Measurements from ENCODE around the gene CAP2.

Gene CAP2

DNA sequence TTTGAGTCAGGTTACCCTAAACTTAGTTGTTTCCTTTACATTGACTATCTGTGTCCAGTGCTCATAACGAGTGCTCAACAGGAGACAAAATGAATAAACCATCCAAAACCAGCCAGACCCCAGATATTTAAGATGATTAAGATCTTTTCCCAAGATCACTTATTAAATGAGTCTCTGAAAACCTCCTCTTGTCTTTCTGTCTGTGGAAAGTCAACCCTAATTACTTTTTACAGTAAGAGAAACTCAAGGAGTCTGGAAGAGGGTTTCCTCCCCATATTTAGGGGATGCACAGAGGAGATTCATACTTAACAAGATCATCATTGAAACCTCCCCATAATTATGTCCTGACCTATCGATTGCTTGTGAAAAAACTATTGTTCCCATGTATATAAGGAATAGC, 84.0 kb downstream of the CAP2 start:
- DNase-seq, result no peak

DNA sequence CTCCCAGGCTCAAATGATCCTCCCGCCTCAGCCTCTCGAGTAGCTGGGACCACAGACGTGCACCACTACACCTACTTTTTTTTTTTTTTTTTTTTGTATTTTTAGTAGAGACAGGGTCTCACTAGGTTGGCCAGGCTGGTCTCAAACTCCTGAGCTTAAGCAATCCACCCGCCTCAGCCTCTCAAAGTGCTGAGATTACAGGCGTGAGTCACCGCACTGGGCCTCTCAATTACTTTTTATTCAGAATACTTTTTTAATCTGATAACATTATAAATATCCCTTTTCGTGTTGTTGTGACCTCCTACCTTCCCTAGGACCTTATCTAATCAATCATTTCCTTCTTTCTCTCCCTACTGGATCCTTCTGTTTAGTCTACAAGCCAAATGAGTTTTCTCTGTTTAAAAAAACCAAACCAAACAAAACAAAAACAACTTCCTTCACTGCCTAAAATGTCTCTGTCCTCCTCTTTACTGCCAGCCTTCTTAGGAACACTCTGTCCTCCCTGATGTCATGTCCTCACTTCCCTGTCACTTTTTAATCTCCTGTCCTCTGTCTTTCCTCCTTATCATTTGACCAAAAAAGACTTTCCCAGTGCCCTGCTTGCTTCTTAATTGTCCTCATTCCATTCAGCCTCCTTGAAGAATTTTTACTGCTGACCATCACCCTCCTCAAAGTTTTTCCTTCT, 85.0 kb downstream of the CAP2 start:
- DNase-seq, result no peak

DNA sequence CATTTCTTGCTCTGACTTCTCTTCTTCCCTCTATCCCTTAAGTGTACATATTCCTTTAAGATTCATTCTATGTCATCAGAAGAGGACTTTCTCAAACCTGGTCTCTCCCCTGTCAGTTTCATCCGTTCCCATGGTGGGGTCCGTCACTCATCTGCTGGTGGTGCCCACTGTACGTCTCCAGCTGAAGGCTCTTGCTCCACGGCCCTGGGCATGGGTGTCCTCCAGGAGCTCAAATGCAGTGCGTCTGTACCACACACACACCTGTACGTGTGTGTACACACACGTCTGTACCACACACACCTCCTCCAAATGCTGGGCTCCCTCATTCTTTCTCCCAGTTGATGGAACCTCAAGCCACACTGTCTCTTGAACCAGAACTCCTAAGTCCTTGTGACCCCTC, 85.6 kb downstream of the CAP2 start:
- no peak for DNase-seq

GRCh38 chr6:17480476-17480875, 87.1 kb downstream of the CAP2 start:
- DNase-seq, result no peak

DNA sequence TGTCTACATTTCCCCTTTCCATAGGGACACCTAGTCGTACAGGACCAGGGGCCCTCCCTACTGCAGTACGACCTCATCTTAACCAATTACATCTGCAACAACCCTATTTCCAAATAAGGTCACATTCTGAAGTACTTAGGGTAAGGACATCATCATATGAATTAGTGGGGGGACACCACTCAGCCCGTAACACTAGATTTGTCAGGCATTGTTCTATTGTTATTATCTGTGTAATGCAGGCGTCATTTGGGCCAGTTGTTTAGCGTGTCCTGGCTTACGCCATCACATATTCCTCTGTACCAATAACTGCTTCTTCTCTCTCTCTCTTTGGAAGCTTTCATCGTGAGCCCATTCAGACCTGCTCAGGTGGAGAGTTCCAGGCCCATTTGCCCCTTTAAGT, 89.3 kb downstream of the CAP2 start:
- no peak for DNase-seq

- no peak for DNase-seq
Observed at GRCh38 chr6:17483391-17484016, 90.1 kb downstream of the CAP2 start.

DNA sequence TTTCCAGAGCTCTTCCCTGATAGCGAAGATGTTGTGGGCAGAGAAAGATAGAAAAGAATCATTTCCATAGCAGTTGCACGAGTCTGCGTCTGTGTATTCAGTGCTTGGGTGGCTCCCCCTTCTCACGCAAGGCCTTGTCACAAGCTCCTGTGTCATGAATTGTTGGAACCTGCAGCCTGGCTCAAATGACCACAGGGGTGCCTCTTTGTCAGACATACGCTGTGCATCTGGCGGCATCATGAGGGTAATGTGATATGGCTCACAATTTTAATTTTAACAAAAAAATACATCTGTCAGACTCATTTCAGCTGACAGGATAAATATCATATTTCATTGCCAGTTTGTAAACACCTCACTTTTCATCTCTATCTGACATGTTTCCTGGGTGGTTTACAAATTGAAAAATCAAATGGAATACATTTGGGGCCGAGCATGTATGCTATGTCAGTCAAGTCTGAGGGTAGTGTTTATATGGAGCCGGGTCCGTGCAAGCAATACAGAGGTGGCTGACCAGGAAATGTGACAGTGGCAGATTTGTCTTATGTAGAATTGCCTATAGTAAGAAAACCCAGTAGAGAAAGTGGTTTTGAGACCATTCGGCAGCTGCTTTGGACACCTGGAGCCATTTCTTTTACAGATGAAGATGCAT, 90.9 kb downstream of the CAP2 start:
- no peak for DNase-seq

- no peak for DNase-seq
Observed at GRCh38 chr6:17485181-17485580, 91.8 kb downstream of the CAP2 start.

GRCh38 chr6:17485946-17486345, 92.6 kb downstream of the CAP2 start:
- no peak for DNase-seq

DNA sequence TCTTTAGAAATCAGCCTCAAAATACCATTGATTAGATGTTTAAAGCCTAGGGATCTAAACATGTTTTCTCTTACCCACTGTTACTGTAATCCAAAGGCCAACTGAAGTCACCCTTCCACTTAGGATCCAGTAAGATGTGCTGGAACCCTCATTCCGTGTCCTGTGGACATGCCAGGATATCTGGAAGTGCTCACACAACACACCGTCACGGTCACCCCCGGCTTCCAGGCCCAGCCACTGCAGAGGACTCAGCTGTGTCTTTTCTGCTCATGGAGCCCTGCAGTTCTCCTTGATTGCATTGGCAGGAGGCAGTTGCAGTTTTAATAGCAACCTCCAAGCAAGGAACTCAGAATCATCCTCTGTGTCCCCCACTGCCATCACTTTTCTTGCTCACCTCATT, 93.3 kb downstream of the CAP2 start:
- no peak for DNase-seq

- DNase-seq, result no peak
Observed at GRCh38 chr6:17490724-17491123, 97.3 kb downstream of the CAP2 start.

DNA sequence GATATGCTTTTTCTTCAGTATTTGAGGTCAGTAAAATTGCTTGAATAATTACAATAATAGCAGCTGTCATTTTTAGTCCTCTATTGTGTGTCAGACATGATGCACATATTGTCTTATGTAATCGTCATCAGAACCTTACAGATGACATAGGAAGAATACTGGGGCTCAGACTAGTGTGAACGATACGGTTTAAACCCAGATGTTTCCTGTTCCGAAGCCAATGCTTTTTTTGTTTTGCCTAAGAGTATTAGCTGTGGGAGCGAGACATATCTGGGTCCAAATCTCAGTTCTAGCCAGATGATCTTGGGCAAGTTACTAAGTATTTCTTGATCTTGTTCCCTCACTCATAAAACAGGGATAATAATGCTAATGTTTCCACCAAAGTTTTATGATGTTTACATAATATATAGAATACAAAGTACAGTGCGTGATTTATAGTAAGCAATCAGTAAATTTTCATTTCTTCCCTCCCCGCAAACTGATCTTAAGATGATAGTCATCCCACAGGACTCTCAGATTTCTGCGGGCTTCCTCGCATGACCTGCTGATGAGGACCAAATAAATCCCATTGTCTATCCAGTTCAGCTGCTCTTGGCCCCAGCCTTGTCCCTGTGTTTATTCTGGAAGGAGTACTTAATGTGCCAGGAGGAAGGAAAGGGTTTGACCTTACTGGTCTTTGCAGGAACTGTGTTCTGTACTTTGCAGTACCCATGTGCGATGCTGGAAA, 98.2 kb downstream of the CAP2 start:
- no peak for DNase-seq

DNA sequence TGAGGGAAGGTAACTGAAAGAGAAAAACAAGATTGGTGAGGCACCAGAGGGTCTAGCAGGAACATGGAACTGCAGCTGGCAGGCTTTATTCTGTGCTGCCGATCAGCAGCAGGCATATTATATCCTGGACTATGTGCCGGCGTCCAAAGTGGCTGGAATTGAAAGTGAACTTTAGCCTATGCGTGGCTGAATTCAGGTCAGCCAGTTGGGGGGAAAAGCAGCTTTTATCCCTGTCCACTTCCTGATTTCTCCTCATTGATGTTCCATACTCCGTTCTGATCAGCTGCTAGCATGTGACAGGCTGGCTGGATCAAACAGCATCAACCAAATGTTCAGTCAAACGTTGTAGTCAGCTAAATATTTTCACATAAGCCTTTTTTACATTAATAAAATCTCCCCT, 99.0 kb downstream of the CAP2 start:
- DNase-seq, result no peak

DNA sequence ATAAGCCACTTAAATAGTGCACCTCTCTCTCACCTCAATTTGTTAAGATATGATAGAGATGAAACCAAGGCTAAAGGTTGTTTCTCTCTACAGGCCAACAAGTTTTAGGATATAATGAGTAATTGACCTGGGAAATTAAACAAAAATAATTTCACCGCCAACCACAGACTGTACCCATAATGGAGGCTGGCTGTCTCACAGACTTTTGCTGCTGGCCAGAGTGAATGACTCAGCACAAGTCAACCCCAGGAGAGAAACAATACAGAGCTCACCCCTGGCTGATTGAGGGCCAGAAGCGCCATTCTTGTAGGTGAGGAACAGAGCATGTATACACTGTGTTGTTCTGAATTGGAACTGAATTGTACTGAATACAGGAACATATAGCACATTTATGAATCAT, 99.9 kb downstream of the CAP2 start:
- no peak for DNase-seq

- no peak for DNase-seq
Observed at GRCh38 chr6:17494177-17494576, 100.8 kb downstream of the CAP2 start.

DNA sequence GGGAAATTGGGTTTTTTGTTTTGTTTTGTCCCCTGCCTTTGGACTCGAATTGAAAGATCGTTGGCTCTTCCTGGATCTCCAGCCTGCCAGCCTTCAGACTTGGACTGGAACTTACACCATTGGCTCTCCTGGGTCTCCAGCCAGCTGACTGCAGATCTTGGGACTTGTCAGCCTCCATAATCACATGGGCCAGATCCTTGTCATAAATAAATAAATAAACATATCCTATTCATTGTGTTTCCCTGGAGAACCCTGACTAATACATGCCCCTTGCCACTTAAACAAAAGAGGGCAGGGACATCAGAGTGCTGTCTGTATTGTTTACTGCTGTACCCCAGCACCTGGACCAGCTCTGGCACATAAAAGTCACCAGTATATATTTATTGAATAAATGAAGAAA, 101.5 kb downstream of the CAP2 start:
- DNase-seq, result no peak

- DNase-seq, result no peak
Observed at GRCh38 chr6:17497535-17498095, 104.2 kb downstream of the CAP2 start.

DNA sequence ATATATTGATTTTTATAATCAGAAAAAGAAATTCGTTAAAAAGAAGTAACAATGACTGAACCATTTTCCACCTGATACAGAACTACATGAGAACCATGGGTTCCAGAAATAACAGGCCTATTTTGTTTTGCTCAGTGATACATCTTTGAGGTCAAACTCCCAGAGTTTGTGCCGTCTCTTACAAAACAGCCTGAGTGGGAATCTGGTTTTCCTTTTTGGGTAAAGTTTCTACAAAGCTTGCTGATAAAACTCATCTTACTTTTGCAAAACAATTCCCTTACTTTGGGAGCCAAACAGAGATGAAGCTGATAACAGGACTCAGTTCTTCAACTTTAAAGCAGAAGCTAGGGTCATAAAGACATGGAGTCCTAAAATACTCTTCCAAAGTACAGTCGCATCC, 108.0 kb downstream of the CAP2 start:
- DNase-seq, result no peak

GRCh38 chr6:17501982-17502704, 108.7 kb downstream of the CAP2 start:
- no peak for DNase-seq

DNA sequence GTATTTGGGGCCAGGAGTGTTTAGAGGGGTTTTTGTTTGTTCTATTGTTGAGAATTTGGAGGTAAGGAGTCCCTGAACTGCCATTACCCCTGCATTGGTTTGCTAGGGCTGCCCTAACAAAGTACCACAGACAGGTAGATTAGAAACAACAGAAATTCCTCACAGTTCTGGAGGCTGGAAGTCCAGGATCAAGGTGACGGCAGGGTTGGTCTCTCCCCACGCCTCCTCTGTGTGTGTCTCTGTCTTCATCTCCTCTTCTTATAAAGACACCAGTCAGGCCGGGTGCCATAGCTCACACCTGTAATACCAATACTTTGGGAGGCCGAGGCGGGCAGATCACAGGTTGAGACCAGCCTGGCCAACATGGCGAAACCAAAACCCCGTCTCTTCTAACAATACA, 109.7 kb downstream of the CAP2 start:
- no peak for DNase-seq

DNA sequence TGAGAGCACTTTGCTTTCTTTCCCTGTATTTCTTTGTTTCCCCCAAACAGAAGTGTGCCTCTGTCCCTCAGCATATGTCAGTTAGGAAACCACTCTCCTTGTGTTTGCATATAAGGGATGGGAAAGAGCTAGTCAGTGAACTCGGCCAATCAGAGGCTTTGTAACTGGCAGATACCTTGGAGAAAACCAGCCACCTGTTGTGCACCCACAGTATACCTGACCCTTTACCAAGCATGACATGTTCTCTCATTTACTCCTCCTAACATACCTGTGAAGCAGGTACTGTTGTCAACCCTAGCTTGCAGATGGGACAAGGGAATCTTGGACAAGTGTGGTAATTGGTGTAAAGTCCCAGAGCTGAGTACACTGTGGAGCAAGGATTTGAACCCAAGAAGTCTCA, 110.6 kb downstream of the CAP2 start:
- DNase-seq, result no peak

GRCh38 chr6:17505062-17505476, 111.7 kb downstream of the CAP2 start:
- DNase-seq, result no peak

DNA sequence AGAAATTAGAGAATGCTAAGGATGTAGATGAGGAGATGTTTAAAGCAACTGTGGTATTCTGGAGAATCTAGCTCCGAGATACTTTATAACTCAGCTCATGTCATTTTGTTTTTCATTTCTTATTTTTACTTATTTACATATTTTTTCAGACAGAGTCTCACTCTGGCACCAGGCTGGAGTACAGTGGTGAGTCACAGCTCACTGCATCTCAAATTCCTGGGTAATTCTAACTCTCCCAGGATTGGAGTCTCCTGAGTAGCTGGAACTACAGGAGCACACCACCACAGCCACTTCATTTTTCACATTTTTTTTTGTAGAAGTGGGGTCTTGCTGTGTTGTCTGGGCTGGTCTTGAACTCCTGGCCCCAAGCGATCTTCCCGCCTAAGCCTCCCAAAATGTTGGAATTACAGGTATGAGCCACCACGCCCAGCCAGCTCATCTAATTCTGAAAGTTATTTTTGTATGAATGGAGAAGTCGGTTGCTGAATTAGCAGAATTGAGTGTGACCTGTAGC, 112.4 kb downstream of the CAP2 start:
- no peak for DNase-seq
